Activated B cell treated with CpG ODN at 0.5 μM for 24 hours (primary cell): ENCODE data around the gene GPC2. TPM values are rescaled to one million over a fixed set of nuclear protein-coding genes. Genes with fewer than 3 reads are reported as not detected.
"Not testable (repeated sequence)": the region's sequence is repeated elsewhere in the genome, so short reads cannot be mapped to it uniquely, and the experiment has no call there.

ENCODE experiments used
- ATAC-seq: fragments of 200-7000 bp; cut with Tn5 transposase; one replicate; pipeline ENCODE4 v1.10.0; 2021; ENCODE audit warnings: low read depth, mild to moderate bottlenecking, moderate library complexity
- CTCF ChIA-PET: fragments of 350-600 bp; sonication (Branson Sonifier 250); formaldehyde crosslinking; loops from one replicate; lab custom pipeline; 2021; ENCODE audit warnings: antibody characterized with exemption; lab: Charles Lee
- POLR2A ChIA-PET: fragments of 350-600 bp; sonication (Branson Sonifier 250); formaldehyde crosslinking; loops from one replicate; lab custom pipeline; 2021; ENCODE audit warnings: antibody characterized with exemption; lab: Charles Lee
- DNase-seq: peaks from one replicate; pipeline ENCODE4 v3.0.0; 2022
- H3K27ac Mint-ChIP-seq: one replicate; pipeline ENCODE4 v1.8.0; 2020; ENCODE audit warnings: mixed read lengths
- H3K27me3 Mint-ChIP-seq: one replicate; pipeline ENCODE4 v1.8.0; 2021; ENCODE audit warnings: mixed read lengths
- H3K36me3 Mint-ChIP-seq: one replicate; pipeline ENCODE4 v1.8.0; 2021; ENCODE audit warnings: low read depth, mixed read lengths
- H3K4me1 Mint-ChIP-seq: one replicate; pipeline ENCODE4 v1.8.0; 2021; ENCODE audit warnings: mixed read lengths
- H3K4me3 Mint-ChIP-seq: one replicate; pipeline ENCODE4 v1.8.0; 2020; ENCODE audit warnings: mild to moderate bottlenecking, mixed read lengths
- H3K9me3 Mint-ChIP-seq: one replicate; pipeline ENCODE4 v1.8.0; 2020; ENCODE audit warnings: mixed read lengths
- CTCF ChIP-seq: fragments of 200-600 bp; IDR thresholded peaks from one replicate; pipeline ENCODE4 v1.8.0; 2022; ENCODE audit warnings: antibody characterized with exemption, mild to moderate bottlenecking
- intact Hi-C: fragments of 100-400 bp; cut with micrococcal nuclease; formaldehyde crosslinking; loops from one replicate; pipeline ENCODE4 v1.15.1; 2024
- total RNA-seq: library from RNA; stranded (reverse); gene quantifications from 2 replicates; pipeline ENCODE4 v1.2.3, GENCODE V29; 2022

The GPC2 gene
- total RNA-seq = 5.0 and 5.1 TPM in 2 replicates

GRCh38 chr7:100177045-100178001 is at the start of gene GPC2, which contains the start of gene STAG3:
GPC2 (minus strand) TSS chr7:100177381; CDS start chr7:100177199, 182 bp downstream.
STAG3 (plus strand) TSS chr7:100177918; CDS start chr7:100180557, 2,639 bp downstream.
- no peaks in the 10 kb centered on the region for H3K36me3 Mint-ChIP-seq
- intact Hi-C loops = loop anchor here (1.0 to 5.0 kb wide), 5 partner anchors 13 to 50 kb away; partner anchors contain the start of genes LAMTOR4 and TRAPPC14
- peak within 1 kb of the TSS; percentile 84 for H3K4me3 Mint-ChIP-seq
- CTCF ChIA-PET = interaction anchor here (0.8 to 1.7 kb wide), 3 partner anchors 13 to 45 kb away, joined by 3 to 6 read pairs (median 3); no protein-coding TSS in a partner anchor
- POLR2A ChIA-PET = interaction anchor here (0.5 to 3.7 kb wide), 16 partner anchors 9 to 301 kb away, joined by 3 to 31 read pairs (median 6); partner anchors contain the start of genes GAL3ST4, LAMTOR4, MBLAC1 and MEPCE
- DNase-seq (peak; percentile 97), ATAC-seq (peak; percentile 95)
- TF ChIP-seq CTCF = no peak
- H3K27ac Mint-ChIP-seq = peak within 1 kb of the TSS; percentile 68
- peaks cover 4% of the 10 kb centered on the region for H3K27me3 Mint-ChIP-seq
- H3K4me1 Mint-ChIP-seq = peaks cover 21% of the 10 kb centered on the region
- no peaks in the 10 kb centered on the region for H3K9me3 Mint-ChIP-seq

GRCh38 chr7:100224891-100225290 is 47.7 kb upstream of the GPC2 start:
- H3K27ac Mint-ChIP-seq = peak overlapping the region; percentile 71
- intact Hi-C loops, H3K4me3 Mint-ChIP-seq, H3K27me3 Mint-ChIP-seq, H3K9me3 Mint-ChIP-seq, CTCF ChIA-PET, POLR2A ChIA-PET, DNase-seq, ATAC-seq: not testable (repeated sequence)
- H3K36me3 Mint-ChIP-seq = peaks cover 34% of the 10 kb centered on the region
- peaks cover 63% of the 10 kb centered on the region for H3K4me1 Mint-ChIP-seq

- peaks cover 75% of the 10 kb centered on the region for H3K4me1 Mint-ChIP-seq
- peak overlapping the region; percentile 95 for H3K27ac Mint-ChIP-seq
- ATAC-seq, intact Hi-C loops, H3K4me3 Mint-ChIP-seq, DNase-seq, H3K9me3 Mint-ChIP-seq, CTCF ChIA-PET, H3K27me3 Mint-ChIP-seq: not testable (repeated sequence)
- POLR2A ChIA-PET = interaction anchor here (0.9 kb wide), 1 partner anchor 18 kb away, joined by 9 read pairs; no protein-coding TSS in a partner anchor
- H3K36me3 Mint-ChIP-seq = peaks cover 33% of the 10 kb centered on the region
Measured at GRCh38 chr7:100223376-100223927, 46.3 kb upstream of the GPC2 start.

- Mint-ChIP-seq H3K27me3 (no peaks in the 10 kb centered on the region), H3K36me3 (peaks cover 32% of the 10 kb centered on the region), H3K27ac (peak overlapping the region; percentile 95), H3K4me1 (peaks cover 71% of the 10 kb centered on the region), H3K9me3 (no peaks in the 10 kb centered on the region), H3K4me3 (peak overlapping the region; percentile 86)
- no peak for TF ChIP-seq CTCF
- ATAC-seq = no peak
- intact Hi-C loops = no loop called here
- no peak for DNase-seq
- ChIA-PET CTCF (interaction anchor here (0.5 to 3.2 kb wide), 4 partner anchors 32 to 91 kb away, joined by 3 to 11 read pairs (median 4); no protein-coding TSS in a partner anchor), POLR2A (interaction anchor here (0.5 to 3.4 kb wide), 9 partner anchors 10 to 820 kb away, joined by 3 to 14 read pairs (median 4); partner anchors contain the start of genes GAL3ST4, LAMTOR4 and ZCWPW1)
Measured at GRCh38 chr7:100222445-100223132, 45.4 kb upstream of the GPC2 start.

- Mint-ChIP-seq H3K4me1 (peaks cover 78% of the 10 kb centered on the region), H3K27ac (peak overlapping the region; percentile 95), H3K27me3 (no peaks in the 10 kb centered on the region), H3K4me3 (peak overlapping the region; percentile 86), H3K9me3 (no peaks in the 10 kb centered on the region), H3K36me3 (peaks cover 32% of the 10 kb centered on the region)
- intact Hi-C loops = loop anchor here (2.0 kb wide), 2 partner anchors 141 to 207 kb away; partner anchors contain the start of genes MEPCE, ZCWPW1 and ZNF3
- ATAC-seq (no peak), DNase-seq (no peak)
- TF ChIP-seq CTCF = no peak
- ChIA-PET CTCF (interaction anchor here (0.5 to 3.2 kb wide), 5 partner anchors 32 to 91 kb away, joined by 3 to 11 read pairs (median 3); no protein-coding TSS in a partner anchor), POLR2A (interaction anchor here (0.5 to 3.4 kb wide), 11 partner anchors 11 to 820 kb away, joined by 3 to 14 read pairs (median 4); partner anchors contain the start of genes GAL3ST4, LAMTOR4, MBLAC1 and ZCWPW1)
Measured at GRCh38 chr7:100221767-100222444, 44.7 kb upstream of the GPC2 start.
